Mesendoderm (in vitro differentiated cells): ENCODE measurements around the gene PEAR1.
A peak's percentile ranks its signal among the peaks of the same experiment; 100 is the strongest.

Source experiments
- DNase-seq: peaks from one replicate; pipeline ENCODE4 v3.0.0; 2013
- H2AK5ac ChIP-seq: 2 replicates; pipeline ENCODE4 v1.6.1; 2013; ENCODE audit warnings: low read length, inconsistent platforms
- H2BK120ac ChIP-seq: 2 replicates; pipeline ENCODE4 v1.6.1; 2013; ENCODE audit warnings: low read depth, mild to moderate bottlenecking, low read length, moderate library complexity, mixed read lengths
- H2BK15ac ChIP-seq: replicated peaks from 2 replicates; pipeline ENCODE4 v1.6.1; 2013; ENCODE audit warnings: low read depth, mild to moderate bottlenecking, moderate library complexity
- H2BK5ac ChIP-seq: 2 replicates; pipeline ENCODE4 v1.6.1; 2013; ENCODE audit warnings: low read length, inconsistent platforms
- H3K18ac ChIP-seq: 2 replicates; pipeline ENCODE4 v1.6.1; 2013; ENCODE audit warnings: mild to moderate bottlenecking, low read length, mixed read lengths
- H3K23ac ChIP-seq: one replicate; pipeline ENCODE4 v1.6.1; 2013; ENCODE audit warnings: low read length
- H3K27ac ChIP-seq: 2 replicates; pipeline ENCODE4 v1.5.1; 2013; ENCODE audit warnings: low read depth, mild to moderate bottlenecking, inconsistent platforms, low read length, moderate library complexity
- H3K27me3 ChIP-seq: 2 replicates; pipeline ENCODE4 v1.6.1; 2013; ENCODE audit warnings: low read length, control low read depth, mild to moderate bottlenecking, inconsistent platforms; ENCODE audit not compliant: insufficient read depth, poor library complexity
- H3K36me3 ChIP-seq: 2 replicates; pipeline ENCODE4 v1.6.1; 2013; ENCODE audit warnings: low read length, inconsistent platforms; ENCODE audit not compliant: control insufficient read depth, insufficient read depth
- H3K4ac ChIP-seq: one replicate; pipeline ENCODE4 v1.6.1; 2013; ENCODE audit warnings: low read depth, mild to moderate bottlenecking, low read length, moderate library complexity
- H3K4me1 ChIP-seq: 2 replicates; pipeline ENCODE4 v1.6.1; 2013; ENCODE audit warnings: low read depth, low read length, inconsistent platforms; ENCODE audit not compliant: control insufficient read depth
- H3K4me2 ChIP-seq: 2 replicates; pipeline ENCODE4 v1.6.1; 2013; ENCODE audit warnings: low read length
- H3K4me3 ChIP-seq: 2 replicates; pipeline ENCODE4 v1.5.1; 2013; ENCODE audit warnings: mild to moderate bottlenecking, low read length
- H3K56ac ChIP-seq: one replicate; pipeline ENCODE4 v1.6.1; 2013; ENCODE audit warnings: low read length
- H3K79me1 ChIP-seq: 2 replicates; pipeline ENCODE4 v1.6.1; 2013; ENCODE audit warnings: low read length, inconsistent platforms
- H3K79me2 ChIP-seq: 2 replicates; pipeline ENCODE4 v1.6.1; 2013; ENCODE audit warnings: mild to moderate bottlenecking, low read length; ENCODE audit not compliant: control insufficient read depth, insufficient read depth
- H3K9ac ChIP-seq: 2 replicates; pipeline ENCODE4 v1.6.1; 2013; ENCODE audit warnings: low read length, inconsistent platforms
- H4K5ac ChIP-seq: one replicate; pipeline ENCODE4 v1.6.1; 2013; ENCODE audit warnings: low read length
- H4K8ac ChIP-seq: one replicate; pipeline ENCODE4 v1.6.1; 2013; ENCODE audit warnings: low read depth, mild to moderate bottlenecking, control low read depth, low read length, moderate library complexity
- WGBS: extraction: QIAGEN DNeasy Blood & Tissue Kit; methylation state at CpG from one replicate; pipeline ENCODE4 v1.1.7; 2013; ENCODE audit warnings: low lambda C conversion rate, missing lambda C conversion rate; ENCODE audit not compliant: insufficient coverage; ENCODE audit errors: extremely low coverage; 5-methylcytosine and 5-hydroxymethylcytosine counted together

The PEAR1 gene

DNA sequence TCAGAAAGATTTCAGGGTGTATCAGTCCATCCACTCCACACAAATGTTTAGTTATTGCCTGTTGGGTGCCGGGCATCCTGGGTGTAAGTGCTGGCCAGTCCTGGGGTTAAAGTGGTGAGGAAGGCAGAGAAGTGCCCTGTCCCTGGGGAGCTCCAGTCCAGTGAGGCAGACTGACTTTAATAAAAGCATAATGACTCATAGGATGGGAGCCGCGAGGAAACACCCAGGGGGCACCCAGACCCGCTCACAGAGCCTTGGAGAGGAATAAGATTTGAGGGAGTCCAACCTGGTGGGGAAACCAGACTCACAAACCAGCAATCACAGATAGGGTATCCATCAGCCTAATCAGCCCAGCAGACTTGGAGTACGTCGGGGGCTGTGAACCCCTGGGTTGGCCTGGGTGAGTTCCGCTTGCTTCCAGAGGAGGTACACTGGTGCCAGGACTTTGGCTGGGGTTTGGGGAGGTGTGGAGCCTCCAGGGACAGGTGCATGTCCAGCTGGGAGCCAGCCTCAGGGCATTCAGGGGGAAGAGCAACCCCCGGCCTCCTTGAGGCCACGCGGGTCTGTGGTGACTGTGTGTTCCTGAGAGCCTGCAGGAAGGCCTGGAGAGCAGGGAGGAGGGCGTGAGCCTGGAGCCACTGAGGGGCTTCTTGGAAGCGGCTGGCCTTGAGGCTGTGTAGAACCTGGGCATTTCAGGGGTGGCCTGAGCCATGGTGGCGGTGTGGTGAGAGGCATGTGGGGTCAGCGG is 3.7 kb downstream of the PEAR1 start:
- Histone ChIP-seq H2AK5ac (no peak overlapping the region), H3K79me1 (no peaks in the 10 kb centered on the region), H3K79me2 (no peaks in the 10 kb centered on the region), H3K27ac (no peak overlapping the region), H2BK15ac (no peak overlapping the region), H3K27me3 (no peaks in the 10 kb centered on the region), H3K4me1 (no peaks in the 10 kb centered on the region), H3K23ac (peak overlapping the region; percentile 45), H3K36me3 (no peaks in the 10 kb centered on the region), H4K5ac (no peak overlapping the region), H3K56ac (peak overlapping the region; percentile 0), H3K4ac (no peak overlapping the region), H2BK120ac (no peak overlapping the region), H4K8ac (no peak overlapping the region), H3K4me2 (no peak overlapping the region), H3K9ac (no peak overlapping the region), H2BK5ac (no peak overlapping the region), H3K4me3 (no peak overlapping the region), H3K18ac (no peak overlapping the region)
- no CpG with 5 or more reads among the region's 14 CpGs for WGBS
- no peak for DNase-seq

DNA sequence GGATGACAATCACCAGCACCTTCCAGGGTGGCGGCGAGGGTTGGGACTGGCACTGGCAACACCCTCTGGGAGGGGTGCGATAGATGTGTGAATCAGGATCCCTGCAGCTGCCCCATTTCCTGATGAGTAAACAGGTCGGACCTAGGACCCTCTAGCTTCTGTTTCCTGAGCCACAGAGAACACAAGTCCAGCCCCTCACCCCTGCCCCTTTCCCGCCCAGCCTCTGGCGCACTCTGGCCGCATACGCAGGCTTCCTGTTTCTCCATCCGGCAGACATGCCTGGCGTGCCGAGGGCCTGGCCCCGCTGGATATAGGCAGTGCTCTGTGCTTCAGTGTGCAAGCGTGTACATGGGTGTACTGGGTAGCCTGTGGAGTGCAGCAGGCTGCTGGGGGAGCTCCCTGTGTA is 4.6 kb downstream of the PEAR1 start:
- H4K5ac ChIP-seq: no peak overlapping the region
- no peak overlapping the region for H3K23ac ChIP-seq
- no peak overlapping the region for H3K4me3 ChIP-seq
- no peak overlapping the region for H3K18ac ChIP-seq
- H4K8ac ChIP-seq: no peak overlapping the region
- no peak for DNase-seq
- H3K79me2 ChIP-seq: no peaks in the 10 kb centered on the region
- H3K4me2 ChIP-seq: no peak overlapping the region
- no peak overlapping the region for H2AK5ac ChIP-seq
- H3K4me1 ChIP-seq: no peaks in the 10 kb centered on the region
- H3K56ac ChIP-seq: peak overlapping the region; percentile 50
- H3K36me3 ChIP-seq: no peaks in the 10 kb centered on the region
- WGBS: no CpG with 5 or more reads among the region's 13 CpGs
- no peak overlapping the region for H3K9ac ChIP-seq
- no peak overlapping the region for H3K4ac ChIP-seq
- no peak overlapping the region for H3K27ac ChIP-seq
- H2BK120ac ChIP-seq: no peak overlapping the region
- no peak overlapping the region for H2BK5ac ChIP-seq
- no peaks in the 10 kb centered on the region for H3K27me3 ChIP-seq
- no peak overlapping the region for H2BK15ac ChIP-seq
- H3K79me1 ChIP-seq: no peaks in the 10 kb centered on the region

DNA sequence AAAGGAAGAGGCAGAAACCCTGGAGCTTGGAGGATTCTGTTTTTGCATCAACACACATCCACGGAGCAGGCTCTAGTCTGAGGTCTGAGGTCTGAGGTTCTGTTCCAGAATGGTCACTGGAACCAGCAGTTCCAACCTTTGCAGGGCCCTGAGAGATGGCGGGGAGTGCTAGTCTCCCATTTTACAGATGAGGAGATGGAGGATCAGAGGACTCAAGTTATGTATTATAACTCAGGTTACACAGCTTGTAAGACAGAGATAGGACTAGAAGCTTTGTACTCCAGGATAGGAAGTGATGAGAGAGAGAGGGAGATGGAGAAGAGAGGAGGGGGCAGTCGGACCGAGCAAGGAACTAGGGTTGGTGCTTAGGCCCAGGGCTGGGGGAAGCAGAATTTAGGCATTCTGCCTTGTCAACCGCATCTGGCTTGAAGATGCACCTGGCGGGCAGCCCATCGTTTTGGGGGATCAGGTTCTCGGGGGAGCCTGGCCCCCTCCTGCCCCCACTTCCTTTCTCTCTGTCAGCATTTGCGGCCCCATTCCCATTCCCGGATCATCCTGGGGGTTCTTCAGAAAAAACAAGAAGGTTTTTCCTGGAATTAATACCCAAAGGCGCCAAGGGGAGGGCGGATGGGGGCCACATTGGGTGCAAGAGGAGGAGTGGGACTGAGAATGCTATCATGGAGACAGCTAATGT is 5.6 kb downstream of the PEAR1 start:
- Histone ChIP-seq H4K8ac (no peak overlapping the region), H3K79me1 (no peaks in the 10 kb centered on the region), H3K4ac (no peak overlapping the region), H3K36me3 (no peaks in the 10 kb centered on the region), H4K5ac (no peak overlapping the region), H3K4me2 (no peak overlapping the region), H3K4me1 (no peaks in the 10 kb centered on the region), H3K27me3 (no peaks in the 10 kb centered on the region), H3K4me3 (no peak overlapping the region), H2AK5ac (no peak overlapping the region), H2BK120ac (no peak overlapping the region), H2BK5ac (no peak overlapping the region), H3K27ac (no peak overlapping the region), H3K23ac (no peak overlapping the region), H3K56ac (no peak overlapping the region), H3K18ac (no peak overlapping the region), H3K9ac (no peak overlapping the region), H2BK15ac (no peak overlapping the region), H3K79me2 (no peaks in the 10 kb centered on the region)
- no CpG with 5 or more reads among the region's 12 CpGs for WGBS
- no peak for DNase-seq

DNA sequence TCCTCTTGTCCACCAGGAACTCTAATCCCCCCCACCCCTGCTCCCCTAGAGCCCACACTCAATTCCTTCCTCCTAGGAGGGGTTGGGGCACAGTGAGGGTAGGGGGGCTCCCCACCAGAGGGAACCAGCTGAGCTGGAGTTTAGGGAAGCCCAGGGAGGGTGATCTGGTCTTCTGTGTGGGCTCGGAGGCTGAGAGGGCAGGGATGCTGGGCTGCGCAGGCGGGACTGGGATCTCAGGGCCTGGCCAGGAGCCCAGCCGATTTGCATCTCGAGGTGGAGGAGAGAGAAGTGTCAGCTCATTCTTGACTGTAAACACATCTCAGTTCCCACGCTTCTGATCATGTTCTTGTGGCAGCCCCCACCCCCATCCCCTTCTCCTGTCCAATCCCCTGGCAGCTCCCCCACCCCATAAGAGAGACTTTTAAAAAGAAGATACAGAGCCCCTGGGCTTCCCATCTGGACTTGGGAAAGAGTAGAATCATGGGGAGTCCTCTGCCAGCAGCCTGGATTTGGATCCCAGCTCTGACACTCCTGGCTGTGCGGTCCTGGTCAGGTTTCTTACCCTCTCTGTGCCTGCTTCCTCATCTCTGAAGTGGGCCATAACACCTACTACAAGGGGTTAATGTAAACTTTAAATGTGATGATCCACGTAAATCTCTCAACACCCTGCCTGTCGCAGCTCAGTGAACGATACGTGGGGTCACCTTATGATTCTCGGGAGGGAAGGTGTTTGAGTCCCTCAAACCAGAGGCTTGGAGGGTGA is 6.6 kb downstream of the PEAR1 start:
- Histone ChIP-seq H2BK5ac (no peak overlapping the region), H3K4me3 (no peak overlapping the region), H3K79me2 (no peaks in the 10 kb centered on the region), H3K4ac (no peak overlapping the region), H3K9ac (no peak overlapping the region), H3K79me1 (no peaks in the 10 kb centered on the region), H3K27ac (no peak overlapping the region), H3K23ac (no peak overlapping the region), H3K4me2 (no peak overlapping the region), H4K5ac (no peak overlapping the region), H3K56ac (no peak overlapping the region), H2BK15ac (no peak overlapping the region), H2BK120ac (no peak overlapping the region), H2AK5ac (no peak overlapping the region), H3K18ac (no peak overlapping the region), H3K27me3 (no peaks in the 10 kb centered on the region), H4K8ac (no peak overlapping the region), H3K36me3 (no peaks in the 10 kb centered on the region), H3K4me1 (no peaks in the 10 kb centered on the region)
- no CpG with 5 or more reads among the region's 12 CpGs for WGBS
- no peak for DNase-seq

DNA sequence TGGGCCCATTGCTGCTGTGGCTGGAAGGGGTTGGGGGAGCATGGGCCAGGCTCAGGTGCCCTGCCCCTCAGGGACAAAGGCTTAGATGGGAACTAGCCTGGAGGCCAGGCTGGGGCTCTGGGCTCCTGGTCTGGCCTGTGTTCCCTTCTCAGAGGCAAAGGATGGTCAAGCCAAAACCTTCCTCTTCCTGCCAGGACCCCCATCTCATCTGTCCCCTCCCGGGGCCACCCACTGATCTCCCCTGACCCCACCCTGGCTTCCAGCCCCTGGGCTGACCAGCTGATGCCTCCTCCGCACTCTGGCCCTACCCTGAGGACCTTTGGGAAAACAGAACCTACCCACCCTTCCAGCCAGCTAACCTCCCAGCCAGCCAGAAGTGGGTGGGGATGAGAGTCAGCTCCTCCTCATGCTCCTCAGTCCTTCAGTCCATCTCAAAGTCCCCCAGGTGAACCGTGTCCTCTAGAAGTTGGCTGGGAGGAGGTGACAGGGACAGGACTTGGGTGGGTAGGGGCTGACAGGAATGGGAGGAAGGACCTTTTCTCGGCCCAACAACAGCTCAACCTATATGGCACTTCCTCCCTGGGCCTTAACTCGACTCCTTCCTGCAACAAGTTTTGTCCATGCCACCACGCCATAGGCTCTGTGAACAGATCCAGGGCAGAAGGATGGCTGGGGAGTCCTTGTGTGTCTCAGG is 7.5 kb downstream of the PEAR1 start:
- H2BK5ac ChIP-seq: no peak overlapping the region
- no CpG with 5 or more reads among the region's 6 CpGs for WGBS

More for the DNA sequence above, 7.5 kb downstream of the PEAR1 start:
- Histone ChIP-seq H3K23ac (no peak overlapping the region), H3K4me3 (no peak overlapping the region), H3K4me1 (no peaks in the 10 kb centered on the region), H3K18ac (no peak overlapping the region), H3K4me2 (no peak overlapping the region), H3K4ac (no peak overlapping the region), H3K79me1 (no peaks in the 10 kb centered on the region), H3K9ac (no peak overlapping the region), H2BK120ac (no peak overlapping the region), H4K5ac (no peak overlapping the region), H3K36me3 (no peaks in the 10 kb centered on the region), H2BK15ac (no peak overlapping the region), H3K79me2 (no peaks in the 10 kb centered on the region), H3K56ac (peak overlapping the region; percentile 5), H3K27me3 (no peaks in the 10 kb centered on the region), H4K8ac (no peak overlapping the region), H2AK5ac (no peak overlapping the region), H3K27ac (no peak overlapping the region)
- DNase-seq: no peak
